MCF 10A (cell line): Measurements from ENCODE around the gene MAEA. TPM values are rescaled to one million over a fixed set of nuclear protein-coding genes. Genes with fewer than 3 reads are reported as not detected.

ENCODE experiments used
- BruUV-seq: library from RNA; stranded (reverse); fragments of 400-500 nt; replicated peaks from 2 replicates; lab custom pipeline; 2021; lab: Mats Ljungman, UMichigan
- CTCF ChIA-PET: fragments of 300-600 bp; sonication (Branson Sonifier 250); formaldehyde crosslinking; extraction: SDS; loops from one replicate; lab custom pipeline; 2021; ENCODE audit warnings: antibody characterized with exemption, inconsistent platforms; lab: Yijun Ruan, JAX
- POLR2A ChIA-PET: fragments of 300-600, 350-650 bp; sonication (Branson Sonifier 250); formaldehyde crosslinking; extraction: SDS; loops from one replicate; lab custom pipeline; 2020; ENCODE audit warnings: antibody characterized with exemption, inconsistent platforms; lab: Yijun Ruan, JAX
- DNase-seq: peaks from one replicate; pipeline ENCODE4 v3.0.0-alpha.2; 2018; ENCODE audit not compliant: unreplicated experiment
- H3K27ac Mint-ChIP-seq: one replicate; pipeline ENCODE4 v1.8.0; 2022; ENCODE audit warnings: mild to moderate bottlenecking, low read depth, mixed read lengths; ENCODE audit not compliant: unreplicated experiment
- H3K27me3 Mint-ChIP-seq: one replicate; pipeline ENCODE4 v1.8.0; 2022; ENCODE audit warnings: mixed read lengths; ENCODE audit not compliant: insufficient read depth, unreplicated experiment
- H3K36me3 Mint-ChIP-seq: one replicate; pipeline ENCODE4 v1.8.0; 2022; ENCODE audit warnings: mild to moderate bottlenecking, moderate library complexity, mixed read lengths; ENCODE audit not compliant: insufficient read depth, unreplicated experiment
- H3K4me1 Mint-ChIP-seq: one replicate; pipeline ENCODE4 v1.8.0; 2022; ENCODE audit warnings: mixed read lengths; ENCODE audit not compliant: insufficient read depth, unreplicated experiment
- H3K4me3 Mint-ChIP-seq: one replicate; pipeline ENCODE4 v1.8.0; 2022; ENCODE audit warnings: mild to moderate bottlenecking, moderate library complexity, mixed read lengths; ENCODE audit not compliant: unreplicated experiment
- H3K9me3 Mint-ChIP-seq: one replicate; pipeline ENCODE4 v1.8.0; 2022; ENCODE audit warnings: mixed read lengths; ENCODE audit not compliant: unreplicated experiment
- intact Hi-C: fragments of 100-400 bp; cut with micrococcal nuclease; formaldehyde crosslinking; loops from 2 replicates; pipeline ENCODE4 v1.14.1; 2022
- total RNA-seq: library from RNA; stranded (reverse); gene quantifications from 2 replicates; pipeline ENCODE4 v1.2.3, GENCODE V29; 2022
- TF ChIP-seq, protein P1 (sequence below): fragments of 200-600 bp; IDR thresholded peaks from one replicate; pipeline ENCODE4 v1.8.0; 2022; ENCODE audit warnings: antibody characterized with exemption, mild to moderate bottlenecking; ENCODE audit not compliant: unreplicated experiment

The MAEA gene
- total RNA-seq, 1 experiment from 2014 or later = 89.6 TPM

DNA sequence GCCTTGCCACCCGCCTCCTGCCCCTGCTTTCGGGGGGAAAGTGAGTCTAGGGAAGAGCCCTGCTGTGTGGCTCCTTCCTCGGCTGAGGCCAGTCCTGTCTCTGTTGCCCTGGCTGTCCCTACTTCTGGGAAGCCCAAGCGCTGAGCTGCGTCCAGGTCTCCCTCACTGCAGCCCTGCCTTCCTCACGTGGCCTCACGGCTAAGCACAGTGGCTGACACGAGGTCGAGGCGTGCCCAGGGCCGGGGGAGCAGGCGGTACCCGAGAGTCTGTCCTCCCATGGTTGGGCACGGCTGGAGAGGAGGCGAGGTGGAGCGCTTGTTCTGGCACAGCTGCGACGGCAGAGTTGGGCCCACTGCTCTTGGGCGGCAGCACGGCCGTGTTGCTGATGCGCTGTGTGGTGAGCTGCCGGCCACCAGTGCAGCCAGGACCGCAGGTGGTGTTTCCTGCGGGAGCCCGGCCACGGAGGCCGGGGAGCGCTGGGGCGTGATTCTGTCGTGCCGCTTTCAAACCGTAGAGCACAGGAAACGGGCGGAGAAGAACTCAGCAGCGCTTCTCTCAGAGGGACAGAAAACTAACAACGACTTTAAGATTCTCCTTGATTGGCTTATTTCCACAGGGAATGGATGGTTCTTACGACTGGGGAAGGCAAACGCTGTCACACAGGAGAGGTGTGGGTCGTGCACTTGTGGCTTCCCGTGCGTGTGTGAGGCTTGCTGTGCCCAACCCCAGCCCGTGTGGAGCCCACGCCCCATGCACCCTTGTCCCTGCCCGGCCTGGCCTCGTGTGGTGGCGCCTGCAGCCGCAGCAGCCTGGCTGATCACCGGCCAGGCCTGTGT is 21.3 kb downstream of the MAEA start:
- BruUV-seq = no TSS peak
- CTCF ChIA-PET = no interaction called here
- peaks cover 67% of the 10 kb centered on the region for H3K36me3 Mint-ChIP-seq
- H3K4me3 Mint-ChIP-seq = no peak overlapping the region
- H3K9me3 Mint-ChIP-seq = no peaks in the 10 kb centered on the region
- peaks cover 9% of the 10 kb centered on the region for H3K4me1 Mint-ChIP-seq
- intact Hi-C loops = no loop called here
- no peaks in the 10 kb centered on the region for H3K27me3 Mint-ChIP-seq
- TF ChIP-seq, protein P1, sequence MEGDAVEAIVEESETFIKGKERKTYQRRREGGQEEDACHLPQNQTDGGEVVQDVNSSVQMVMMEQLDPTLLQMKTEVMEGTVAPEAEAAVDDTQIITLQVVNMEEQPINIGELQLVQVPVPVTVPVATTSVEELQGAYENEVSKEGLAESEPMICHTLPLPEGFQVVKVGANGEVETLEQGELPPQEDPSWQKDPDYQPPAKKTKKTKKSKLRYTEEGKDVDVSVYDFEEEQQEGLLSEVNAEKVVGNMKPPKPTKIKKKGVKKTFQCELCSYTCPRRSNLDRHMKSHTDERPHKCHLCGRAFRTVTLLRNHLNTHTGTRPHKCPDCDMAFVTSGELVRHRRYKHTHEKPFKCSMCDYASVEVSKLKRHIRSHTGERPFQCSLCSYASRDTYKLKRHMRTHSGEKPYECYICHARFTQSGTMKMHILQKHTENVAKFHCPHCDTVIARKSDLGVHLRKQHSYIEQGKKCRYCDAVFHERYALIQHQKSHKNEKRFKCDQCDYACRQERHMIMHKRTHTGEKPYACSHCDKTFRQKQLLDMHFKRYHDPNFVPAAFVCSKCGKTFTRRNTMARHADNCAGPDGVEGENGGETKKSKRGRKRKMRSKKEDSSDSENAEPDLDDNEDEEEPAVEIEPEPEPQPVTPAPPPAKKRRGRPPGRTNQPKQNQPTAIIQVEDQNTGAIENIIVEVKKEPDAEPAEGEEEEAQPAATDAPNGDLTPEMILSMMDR = no peak
- H3K27ac Mint-ChIP-seq = no peak overlapping the region
- DNase-seq = no peak
- POLR2A ChIA-PET = interaction anchor here (1.4 to 2.7 kb wide), 2 partner anchors 11 to 18 kb away, joined by 6 to 13 read pairs; no protein-coding TSS in a partner anchor

DNA sequence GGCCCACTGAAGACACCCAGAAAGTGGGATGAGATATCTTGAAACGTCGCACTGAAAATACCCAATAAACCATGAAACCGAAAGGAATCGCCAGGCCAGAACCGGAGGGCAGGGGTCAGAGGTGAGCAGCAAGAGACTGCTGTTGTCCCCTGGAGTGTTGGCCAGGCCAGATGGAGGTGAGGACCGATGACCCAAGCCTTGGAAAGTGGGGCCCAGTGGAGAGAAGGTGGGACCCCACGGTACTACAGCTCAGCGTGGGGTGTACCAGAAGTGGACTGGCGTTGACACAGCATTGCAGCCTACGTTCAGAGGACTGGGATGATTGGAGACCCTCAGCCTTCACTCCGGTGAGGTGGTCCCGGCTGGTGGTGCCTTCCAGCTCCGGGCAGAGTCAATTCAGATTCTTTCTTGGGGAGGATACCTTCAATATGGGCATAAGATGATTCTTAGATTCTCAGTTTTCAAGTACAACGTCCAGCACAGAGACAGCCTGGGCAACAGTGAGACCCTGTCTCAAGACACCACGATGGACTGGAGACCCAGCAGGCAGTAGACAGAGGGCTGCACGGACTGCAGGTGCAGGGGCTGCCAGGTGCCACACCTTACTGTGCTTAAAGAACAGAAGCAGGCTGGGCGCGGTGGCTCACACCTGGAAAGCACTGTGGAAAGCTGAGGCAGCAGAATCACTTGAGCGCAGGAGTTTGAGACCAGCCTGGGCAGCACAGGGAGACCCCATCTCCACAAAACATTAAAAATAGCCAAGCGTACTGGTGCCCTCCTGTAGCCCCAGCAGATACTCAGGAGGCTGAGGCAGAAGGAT is 23.3 kb downstream of the MAEA start:
- TF ChIP-seq, protein P1 = no peak
- H3K4me3 Mint-ChIP-seq = no peak overlapping the region
- H3K9me3 Mint-ChIP-seq = no peaks in the 10 kb centered on the region
- ChIA-PET CTCF (no interaction called here), POLR2A (no interaction called here)
- no peak for DNase-seq
- H3K27ac Mint-ChIP-seq = peak overlapping the region; percentile 31
- BruUV-seq = no TSS peak
- H3K27me3 Mint-ChIP-seq = no peaks in the 10 kb centered on the region
- peaks cover 62% of the 10 kb centered on the region for H3K36me3 Mint-ChIP-seq
- intact Hi-C loops = no loop called here
- H3K4me1 Mint-ChIP-seq = peaks cover 9% of the 10 kb centered on the region

DNA sequence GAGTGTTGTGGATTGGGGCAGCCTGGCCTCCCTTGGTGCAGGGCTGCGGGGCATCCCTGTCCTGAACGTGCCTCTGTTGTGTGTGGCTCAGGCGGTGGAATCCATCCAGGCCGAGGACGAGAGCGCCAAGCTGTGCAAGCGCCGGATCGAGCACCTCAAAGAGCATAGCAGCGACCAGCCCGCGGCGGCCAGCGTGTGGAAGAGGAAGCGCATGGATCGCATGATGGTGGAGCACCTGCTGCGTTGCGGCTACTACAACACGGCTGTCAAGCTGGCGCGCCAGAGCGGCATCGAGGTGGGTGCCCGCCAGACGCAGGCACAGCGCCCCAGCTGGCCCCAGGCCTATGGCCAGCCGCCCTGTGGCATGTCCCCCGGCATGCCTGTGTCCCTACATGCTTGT is 25.6 kb downstream of the MAEA start:
- TF ChIP-seq, protein P1 = no peak
- H3K4me1 Mint-ChIP-seq = no peaks in the 10 kb centered on the region
- ChIA-PET CTCF (interaction anchor here (0.8 to 1.2 kb wide), 2 partner anchors 8 to 12 kb away, joined by 3 read pairs; no protein-coding TSS in a partner anchor), POLR2A (no interaction called here)
- DNase-seq = no peak
- peaks cover 77% of the 10 kb centered on the region for H3K36me3 Mint-ChIP-seq
- H3K4me3 Mint-ChIP-seq = no peak overlapping the region
- no peaks in the 10 kb centered on the region for H3K27me3 Mint-ChIP-seq
- intact Hi-C loops = no loop called here
- no peak overlapping the region for H3K27ac Mint-ChIP-seq
- H3K9me3 Mint-ChIP-seq = no peaks in the 10 kb centered on the region
- no TSS peak for BruUV-seq
